Trophoblast cell (in vitro differentiated cells and primary cell): Measurements from ENCODE around the gene MYH9.

Experiments used
- DNase-seq, 2 donors: peaks; one replicate each; pipeline ENCODE4 v3.0.0-alpha.2; 2016
- H2AFZ ChIP-seq: 2 replicates; pipeline ENCODE4 v1.6.1; 2013; ENCODE audit warnings: low read length, moderate library complexity, mild to moderate bottlenecking; ENCODE audit not compliant: insufficient read depth, poor library complexity
- H2AK5ac ChIP-seq: 2 replicates; pipeline ENCODE4 v1.6.1; 2013; ENCODE audit warnings: mild to moderate bottlenecking, low read length
- H2BK120ac ChIP-seq: 2 replicates; pipeline ENCODE4 v1.6.1; 2013; ENCODE audit warnings: low read length, mild to moderate bottlenecking, moderate library complexity; ENCODE audit not compliant: insufficient read depth, poor library complexity
- H2BK12ac ChIP-seq: 2 replicates; pipeline ENCODE4 v1.6.1; 2013; ENCODE audit warnings: mild to moderate bottlenecking, low read length, moderate library complexity
- H2BK5ac ChIP-seq: 2 replicates; pipeline ENCODE4 v1.6.1; 2013; ENCODE audit warnings: low read length, low read depth, moderate library complexity, mild to moderate bottlenecking; ENCODE audit not compliant: poor library complexity
- H3K14ac ChIP-seq: 2 replicates; pipeline ENCODE4 v1.6.1; 2013; ENCODE audit warnings: mild to moderate bottlenecking, low read length
- H3K18ac ChIP-seq: 2 replicates; pipeline ENCODE4 v1.6.1; 2013; ENCODE audit warnings: mild to moderate bottlenecking, low read length
- H3K23ac ChIP-seq: 2 replicates; pipeline ENCODE4 v1.6.1; 2013; ENCODE audit warnings: low read length
- H3K27ac ChIP-seq: 2 replicates; pipeline ENCODE4 v1.5.1; 2013; ENCODE audit warnings: low read depth, mild to moderate bottlenecking, inconsistent platforms, low read length, moderate library complexity
- H3K27me3 ChIP-seq: 2 replicates; pipeline ENCODE4 v1.6.1; 2013; ENCODE audit warnings: inconsistent platforms, mild to moderate bottlenecking, low read length, moderate library complexity; ENCODE audit not compliant: insufficient read depth
- H3K36me3 ChIP-seq, 2 experiments: 1 replicate in 1 of 2; 2 replicates in 1 of 2; pipeline ENCODE4 v1.6.1; 2013; ENCODE audit warnings: low read length in 2 of 2, mild to moderate bottlenecking in 2 of 2, moderate library complexity in 1 of 2; ENCODE audit not compliant: insufficient read depth in 2 of 2, control insufficient read depth in 1 of 2
- H3K4ac ChIP-seq: 2 replicates; pipeline ENCODE4 v1.6.1; 2013; ENCODE audit warnings: low read depth, mild to moderate bottlenecking, low read length, moderate library complexity
- H3K4me1 ChIP-seq, 2 experiments: 1 replicate in 1 of 2; 2 replicates in 1 of 2; pipeline ENCODE4 v1.6.1; 2013; ENCODE audit warnings: low read length in 2 of 2, mild to moderate bottlenecking in 2 of 2, moderate library complexity in 1 of 2; ENCODE audit not compliant: insufficient read depth in 2 of 2, control insufficient read depth in 1 of 2
- H3K4me2 ChIP-seq: 2 replicates; pipeline ENCODE4 v1.6.1; 2013; ENCODE audit warnings: inconsistent platforms, mild to moderate bottlenecking, low read length, moderate library complexity
- H3K4me3 ChIP-seq: 2 replicates; pipeline ENCODE4 v1.5.1; 2013; ENCODE audit warnings: mild to moderate bottlenecking, low read depth, low read length, inconsistent platforms
- H3K79me1 ChIP-seq: one replicate; pipeline ENCODE4 v1.6.1; 2013; ENCODE audit warnings: low read length
- H3K79me2 ChIP-seq: 2 replicates; pipeline ENCODE4 v1.6.1; 2013; ENCODE audit warnings: low read length, mild to moderate bottlenecking; ENCODE audit not compliant: control insufficient read depth, insufficient read depth, poor library complexity
- H3K9ac ChIP-seq: 2 replicates; pipeline ENCODE4 v1.6.1; 2013; ENCODE audit warnings: mild to moderate bottlenecking, low read length
- H3K9me3 ChIP-seq: 2 replicates; pipeline ENCODE4 v1.6.1; 2013; ENCODE audit warnings: low read depth, mild to moderate bottlenecking, control low read depth, inconsistent platforms, low read length; ENCODE audit not compliant: insufficient read depth
- H4K12ac ChIP-seq: 2 replicates; pipeline ENCODE4 v1.6.1; 2013; ENCODE audit warnings: low read depth, mild to moderate bottlenecking, low read length, moderate library complexity
- H4K8ac ChIP-seq: 2 replicates; pipeline ENCODE4 v1.6.1; 2013; ENCODE audit warnings: low read depth, mild to moderate bottlenecking, low read length, moderate library complexity
- H4K91ac ChIP-seq: one replicate; pipeline ENCODE4 v1.6.1; 2013; ENCODE audit warnings: low read depth, mild to moderate bottlenecking, low read length, moderate library complexity
- WGBS: extraction: QIAGEN DNeasy Blood & Tissue Kit; methylation state at CpG from one replicate; pipeline ENCODE4 v1.1.7; 2013; ENCODE audit warnings: missing lambda C conversion rate; ENCODE audit not compliant: insufficient read length, insufficient coverage; ENCODE audit errors: extremely low coverage; 5-methylcytosine and 5-hydroxymethylcytosine counted together

MYH9 gene

DNA sequence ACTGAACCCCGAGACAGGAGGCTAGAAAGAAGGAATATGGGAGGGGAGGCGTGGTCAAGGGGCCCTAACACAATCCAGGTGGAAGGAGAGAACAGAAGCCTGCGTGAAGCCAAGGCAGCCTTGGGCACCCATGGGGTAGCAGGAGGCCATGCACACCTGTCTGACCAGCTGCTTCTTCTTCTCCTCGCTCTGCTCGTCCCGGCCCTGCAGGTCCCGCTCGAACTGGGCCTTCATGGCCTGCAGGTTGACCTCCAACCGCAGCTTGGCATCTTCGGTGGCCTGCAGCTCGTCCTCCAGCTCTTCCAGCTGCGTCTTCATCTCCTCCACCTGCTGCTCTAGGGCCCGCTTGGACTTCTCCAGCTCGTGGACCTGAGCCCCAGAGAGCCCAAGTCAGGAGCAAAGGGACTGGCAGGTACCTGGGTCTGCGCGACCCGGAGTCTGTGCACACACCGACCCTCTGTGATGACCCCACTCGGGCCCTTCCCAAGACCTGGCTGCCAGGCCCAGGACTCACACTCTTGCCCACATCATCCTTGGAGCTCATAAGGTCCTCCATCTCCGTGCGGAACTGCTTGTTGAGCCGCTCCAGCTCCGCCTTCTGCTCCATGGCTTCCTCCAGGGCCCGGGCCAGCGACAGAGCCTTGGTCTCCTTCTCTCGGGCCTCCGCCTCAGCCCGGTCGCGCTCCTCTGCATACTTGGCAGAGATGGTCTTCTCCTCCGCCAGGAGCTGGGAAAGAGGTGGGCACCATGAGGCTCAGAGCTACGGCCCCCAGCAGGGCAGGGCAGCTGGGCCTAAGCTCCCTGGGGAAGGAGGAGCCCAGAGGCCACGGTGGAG, 99.0 kb downstream of the MYH9 start:
- H3K9me3 ChIP-seq = peaks cover 8% of the 10 kb centered on the region
- H4K12ac ChIP-seq = no peak overlapping the region
- no peak overlapping the region for H2AFZ ChIP-seq
- H2BK120ac ChIP-seq = no peak overlapping the region
- H4K91ac ChIP-seq = no peak overlapping the region
- H3K79me2 ChIP-seq = no peaks in the 10 kb centered on the region
- no peak overlapping the region for H2AK5ac ChIP-seq
- H3K9ac ChIP-seq = no peak overlapping the region
- H3K14ac ChIP-seq = no peak overlapping the region
- no peaks in the 10 kb centered on the region for H3K79me1 ChIP-seq
- no peak overlapping the region for H2BK5ac ChIP-seq
- no peak for DNase-seq
- H3K18ac ChIP-seq = no peak overlapping the region
- H3K4me1 ChIP-seq = no peaks in the 10 kb centered on the region
- no peak overlapping the region for H3K23ac ChIP-seq
- H3K27me3 ChIP-seq = no peaks in the 10 kb centered on the region
- WGBS = no CpG with 5 or more reads among the region's 33 CpGs
- no peak overlapping the region for H3K4ac ChIP-seq
- H3K4me3 ChIP-seq = no peak overlapping the region
- no peak overlapping the region for H3K27ac ChIP-seq
- H3K36me3 ChIP-seq = peaks cover 86% of the 10 kb centered on the region in 2 experiments
- no peak overlapping the region for H2BK12ac ChIP-seq
- H4K8ac ChIP-seq = no peak overlapping the region
- no peak overlapping the region for H3K4me2 ChIP-seq

DNA sequence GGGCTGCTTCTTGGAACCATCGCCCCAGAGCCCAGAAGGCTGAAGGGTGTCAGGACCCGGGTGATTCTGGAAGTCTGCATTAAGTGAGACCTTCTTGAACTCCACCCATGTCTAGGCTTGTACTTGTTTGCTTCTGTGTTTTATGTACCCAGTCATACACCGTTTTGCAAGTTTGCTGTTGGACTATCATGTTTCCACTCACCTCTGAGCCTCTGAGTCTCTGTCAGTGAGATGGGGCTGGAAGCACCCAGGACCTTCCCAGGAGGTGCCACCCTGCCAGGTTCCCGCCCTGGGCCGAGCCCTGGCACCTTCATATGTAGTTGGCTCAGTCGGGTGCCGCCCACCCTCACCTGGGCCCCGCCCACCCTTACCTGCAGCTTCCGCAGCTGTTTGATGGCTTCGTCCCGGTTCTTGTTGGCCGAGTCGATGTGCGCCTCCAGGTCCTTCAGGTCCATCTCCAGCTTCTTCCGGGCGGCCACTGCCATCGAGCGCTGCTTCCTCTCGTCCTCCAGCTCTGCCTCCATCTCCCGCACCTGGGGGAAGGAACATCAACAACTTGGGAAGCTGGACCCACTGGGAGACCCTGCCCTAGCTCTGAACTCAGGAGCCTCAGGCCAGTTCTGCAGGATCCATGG, 99.8 kb downstream of the MYH9 start:
- H2BK12ac ChIP-seq = no peak overlapping the region
- H3K14ac ChIP-seq = no peak overlapping the region
- no peak overlapping the region for H2BK120ac ChIP-seq
- H4K91ac ChIP-seq = no peak overlapping the region
- H4K12ac ChIP-seq = no peak overlapping the region
- H3K4me1 ChIP-seq = no peaks in the 10 kb centered on the region
- no peak overlapping the region for H3K4me2 ChIP-seq
- no peak overlapping the region for H3K23ac ChIP-seq
- peaks cover 79 to 82% of the 10 kb centered on the region in 2 experiments for H3K36me3 ChIP-seq
- no peak overlapping the region for H2AK5ac ChIP-seq
- H3K27me3 ChIP-seq = no peaks in the 10 kb centered on the region
- H3K18ac ChIP-seq = no peak overlapping the region
- H4K8ac ChIP-seq = no peak overlapping the region
- H3K79me2 ChIP-seq = no peaks in the 10 kb centered on the region
- no peak overlapping the region for H3K27ac ChIP-seq
- H3K79me1 ChIP-seq = no peaks in the 10 kb centered on the region
- H3K4ac ChIP-seq = no peak overlapping the region
- no peak overlapping the region for H3K9ac ChIP-seq
- no peak overlapping the region for H2BK5ac ChIP-seq
- no peak overlapping the region for H2AFZ ChIP-seq
- H3K4me3 ChIP-seq = no peak overlapping the region
- no CpG with 5 or more reads among the region's 20 CpGs for WGBS
- no peak for DNase-seq
- peaks cover 8% of the 10 kb centered on the region for H3K9me3 ChIP-seq

DNA sequence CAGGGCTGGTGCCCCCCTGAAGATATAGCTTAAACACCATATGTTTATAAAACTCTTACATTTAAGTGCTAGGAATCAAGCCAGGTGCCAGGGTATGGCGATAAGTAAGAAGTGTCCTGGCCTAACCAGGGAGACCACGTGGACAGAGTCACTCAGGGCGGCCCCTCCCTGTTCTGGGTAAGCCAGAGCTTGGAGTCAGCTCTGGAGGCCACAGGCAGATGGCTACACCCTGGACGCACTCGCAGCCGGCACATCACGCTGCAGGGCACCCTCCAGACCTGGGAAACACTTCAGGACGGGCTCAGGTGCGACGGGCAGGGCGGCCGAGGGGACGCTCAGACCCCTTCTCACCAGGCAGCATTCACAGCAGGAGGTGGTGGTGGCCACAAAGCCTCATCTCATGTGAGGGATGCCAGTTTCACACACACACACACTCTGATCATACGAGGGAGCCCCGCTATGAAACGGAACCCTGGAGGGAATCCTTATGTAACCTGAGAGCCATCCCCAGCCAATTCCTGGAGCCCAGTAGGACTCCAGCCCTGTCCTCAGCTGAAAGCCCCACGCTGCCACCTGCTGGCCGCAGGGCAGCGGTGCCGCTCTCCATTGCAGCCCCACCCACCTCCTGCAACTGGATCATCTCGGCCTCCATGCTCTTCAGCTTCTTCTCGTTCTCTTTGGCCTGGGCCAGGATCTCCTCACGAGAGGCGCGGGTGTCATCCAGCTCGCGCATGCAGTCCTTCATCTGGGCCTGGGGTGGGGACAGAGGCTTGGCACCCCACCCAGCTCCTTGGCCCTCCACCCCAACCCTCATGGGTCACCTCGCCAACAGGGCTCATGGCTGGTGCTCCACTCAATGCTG, 101.4 kb downstream of the MYH9 start:
- Histone ChIP-seq H3K9me3 (peaks cover 1% of the 10 kb centered on the region), H2BK5ac (no peak overlapping the region), H3K14ac (no peak overlapping the region), H3K27me3 (no peaks in the 10 kb centered on the region), H3K27ac (no peak overlapping the region), H3K4ac (no peak overlapping the region), H3K79me2 (no peaks in the 10 kb centered on the region), H2AK5ac (no peak overlapping the region), H3K9ac (no peak overlapping the region), H4K8ac (no peak overlapping the region), H3K36me3 (peaks cover 79 to 83% of the 10 kb centered on the region in 2 experiments), H2BK120ac (no peak overlapping the region), H2AFZ (no peak overlapping the region), H4K91ac (no peak overlapping the region), H3K23ac (no peak overlapping the region), H3K4me3 (no peak overlapping the region), H3K4me1 (no peaks in the 10 kb centered on the region), H3K4me2 (no peak overlapping the region), H2BK12ac (peak overlapping the region; percentile 2), H3K79me1 (no peaks in the 10 kb centered on the region), H4K12ac (no peak overlapping the region), H3K18ac (no peak overlapping the region)
- peak; percentile 67 to 78 for DNase-seq
- no CpG with 5 or more reads among the region's 28 CpGs for WGBS

DNA sequence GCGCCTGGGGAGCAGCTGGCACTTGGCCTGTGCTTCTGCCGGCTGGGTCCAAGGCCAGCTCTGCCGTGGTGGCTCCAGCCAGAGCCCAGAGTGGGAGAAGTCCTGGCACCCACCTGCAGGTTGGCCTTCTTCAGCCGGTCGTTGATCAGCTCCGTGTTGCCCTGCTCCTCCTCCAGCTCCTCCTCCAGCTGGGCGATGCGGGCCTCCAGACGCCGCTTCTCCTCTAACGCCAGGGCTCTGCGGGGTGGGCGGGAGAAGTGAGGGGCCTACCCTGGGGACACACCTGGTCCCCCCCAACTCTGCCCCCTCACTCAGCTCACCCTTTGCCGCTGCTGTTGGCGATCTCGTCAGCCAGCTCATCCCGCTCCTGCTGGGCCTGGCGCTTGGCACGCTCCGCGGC, 102.2 kb downstream of the MYH9 start:
- H3K4me3 ChIP-seq = no peak overlapping the region
- no peaks in the 10 kb centered on the region for H3K27me3 ChIP-seq
- H3K36me3 ChIP-seq = peaks cover 81 to 89% of the 10 kb centered on the region in 2 experiments
- no peak overlapping the region for H3K14ac ChIP-seq
- H3K18ac ChIP-seq = peak overlapping the region; percentile 51
- H3K27ac ChIP-seq = no peak overlapping the region
- H2AK5ac ChIP-seq = no peak overlapping the region
- H3K23ac ChIP-seq = no peak overlapping the region
- no peak overlapping the region for H4K91ac ChIP-seq
- H2BK12ac ChIP-seq = no peak overlapping the region
- DNase-seq = no peak
- no peak overlapping the region for H3K9ac ChIP-seq
- H3K79me2 ChIP-seq = no peaks in the 10 kb centered on the region
- H3K4me2 ChIP-seq = no peak overlapping the region
- no peak overlapping the region for H2AFZ ChIP-seq
- no peak overlapping the region for H2BK5ac ChIP-seq
- no peaks in the 10 kb centered on the region for H3K4me1 ChIP-seq
- peaks cover 1% of the 10 kb centered on the region for H3K9me3 ChIP-seq
- H2BK120ac ChIP-seq = no peak overlapping the region
- no peak overlapping the region for H3K4ac ChIP-seq
- WGBS = no CpG with 5 or more reads among the region's 21 CpGs
- no peak overlapping the region for H4K8ac ChIP-seq
- no peaks in the 10 kb centered on the region for H3K79me1 ChIP-seq
- no peak overlapping the region for H4K12ac ChIP-seq
